NCI-H69 (cell line): ENCODE results near the gene UGT1A1.

Experiments
- DNase-seq: peaks from one replicate; lab custom pipeline; 2025; lab: John Stamatoyannopoulos, UW

Gene UGT1A1

GRCh38 chr2:233796254-233796653 lies 36.2 kb downstream of the UGT1A1 start:
- DNase-seq, result no peak

GRCh38 chr2:233798335-233799086 lies 38.4 kb downstream of the UGT1A1 start:
- no peak for DNase-seq

- peak; percentile 50 for DNase-seq
These were observed 39.1 kb downstream of the UGT1A1 start for GRCh38 chr2:233799087-233799665.

GRCh38 chr2:233799716-233800115 lies 39.6 kb downstream of the UGT1A1 start:
- DNase-seq, result no peak

GRCh38 chr2:233800208-233800607 lies 40.1 kb downstream of the UGT1A1 start:
- no peak for DNase-seq

- no peak for DNase-seq
These were observed 41.5 kb downstream of the UGT1A1 start for GRCh38 chr2:233801357-233802131.

- DNase-seq, result no peak
These were observed 42.2 kb downstream of the UGT1A1 start for GRCh38 chr2:233802132-233802815.

GRCh38 chr2:233803292-233803911 lies 43.3 kb downstream of the UGT1A1 start:
- DNase-seq, result no peak

- no peak for DNase-seq
These were observed 43.9 kb downstream of the UGT1A1 start for GRCh38 chr2:233803994-233804393.

GRCh38 chr2:233807215-233807865 lies 47.3 kb downstream of the UGT1A1 start:
- no peak for DNase-seq

- no peak for DNase-seq
These were observed 48.2 kb downstream of the UGT1A1 start for GRCh38 chr2:233807966-233808935.

- DNase-seq, result no peak
These were observed 50.3 kb downstream of the UGT1A1 start for GRCh38 chr2:233810385-233810784.

GRCh38 chr2:233811087-233811486 lies 51.0 kb downstream of the UGT1A1 start:
- DNase-seq, result no peak

- no peak for DNase-seq
These were observed 51.7 kb downstream of the UGT1A1 start for GRCh38 chr2:233811732-233812131.

- peak; percentile 77 for DNase-seq
These were observed 53.4 kb downstream of the UGT1A1 start for GRCh38 chr2:233813236-233814055.

GRCh38 chr2:233814056-233814835 lies 54.2 kb downstream of the UGT1A1 start:
- no peak for DNase-seq

GRCh38 chr2:233815861-233816260 lies 55.8 kb downstream of the UGT1A1 start:
- DNase-seq, result no peak

- peak; percentile 46 for DNase-seq
These were observed 56.3 kb downstream of the UGT1A1 start for GRCh38 chr2:233816334-233816733.

- DNase-seq, result no peak
These were observed 56.7 kb downstream of the UGT1A1 start for GRCh38 chr2:233816771-233817170.
